GF-D8 (cell line): ENCODE results near the gene ARHGEF37.
"Not testable (repeated sequence)": the region's sequence is repeated elsewhere in the genome, so short reads cannot be mapped to it uniquely, and the experiment has no call there.

Source experiments
- DNase-seq: peaks from one replicate; lab custom pipeline; 2025; lab: John Stamatoyannopoulos, UW

ARHGEF37 gene

DNA sequence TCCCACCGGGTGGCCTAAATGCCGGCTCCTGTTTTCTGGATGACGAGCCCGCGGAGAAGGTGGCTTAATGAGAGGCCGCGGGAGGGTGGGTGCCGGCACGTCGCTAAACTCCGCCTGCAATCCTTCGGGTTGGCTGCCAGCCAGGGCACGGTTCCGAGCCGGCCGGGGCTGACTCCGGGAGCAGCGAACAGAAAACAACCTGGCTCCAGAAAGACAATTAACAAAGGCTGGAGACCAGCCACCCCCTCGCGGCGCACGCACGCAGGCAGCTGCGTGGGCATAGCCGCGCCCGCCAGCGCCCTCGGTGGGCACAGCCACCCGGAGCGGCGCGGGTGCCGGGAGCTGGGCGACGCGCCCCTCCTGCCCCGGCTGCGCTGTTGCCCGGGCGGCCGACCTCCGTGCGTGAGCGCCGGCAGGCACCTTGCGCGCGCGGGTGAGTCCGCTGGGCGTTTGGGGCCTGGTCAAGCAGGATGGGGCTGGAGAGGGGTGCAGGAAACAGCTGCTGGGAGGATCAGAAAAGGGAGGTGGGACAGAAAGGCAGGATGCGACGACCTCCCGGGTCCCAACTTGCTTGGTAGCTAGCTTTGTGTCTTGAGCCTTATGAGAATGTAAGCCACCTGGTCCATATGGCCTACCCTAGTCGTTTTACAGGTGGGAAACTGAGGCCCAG lies at the start of gene ARHGEF37:
Gene ARHGEF37, plus strand, starts transcription at position 307 of the 670 bp plus-strand sequence. CDS start 16,272 bp downstream, outside the sequence.
- DNase-seq: no peak

GRCh38 chr5:149532413-149532812 lies 48.9 kb upstream of the ARHGEF37 start:
- no peak for DNase-seq

- DNase-seq: not testable (repeated sequence)
Observed at GRCh38 chr5:149535787-149536186, 45.5 kb upstream of the ARHGEF37 start.

DNA sequence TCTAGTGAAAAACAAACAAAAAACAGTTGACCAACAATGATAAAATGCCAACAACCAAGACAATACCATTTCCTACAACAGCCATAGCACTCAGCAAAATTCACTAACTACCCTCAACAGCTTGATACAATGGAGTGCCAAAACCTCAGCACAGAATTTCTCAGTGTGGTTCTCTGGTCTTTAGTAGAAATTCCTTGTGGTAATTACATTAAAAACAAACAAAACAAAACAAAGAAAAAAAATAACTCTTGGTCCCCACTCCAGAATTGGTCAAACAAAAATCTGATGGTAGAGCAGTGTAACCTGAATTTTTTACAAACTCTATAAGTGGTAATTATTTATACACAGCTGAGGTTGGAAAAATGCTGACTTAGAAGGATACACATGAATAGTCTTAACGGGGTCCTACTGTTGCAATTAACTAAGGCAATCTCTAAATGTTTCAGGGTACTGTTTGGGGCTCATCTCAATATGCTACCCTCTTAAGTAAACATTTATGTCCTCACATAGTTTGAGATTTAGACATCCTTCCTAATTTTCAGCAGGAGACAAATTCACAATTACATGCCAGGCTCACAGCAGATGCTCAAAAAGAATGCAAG lies 43.8 kb upstream of the ARHGEF37 start:
- DNase-seq: no peak

- DNase-seq: no peak
Observed at GRCh38 chr5:149540089-149540488, 41.2 kb upstream of the ARHGEF37 start.

GRCh38 chr5:149541893-149542292 lies 39.4 kb upstream of the ARHGEF37 start:
- no peak for DNase-seq

DNA sequence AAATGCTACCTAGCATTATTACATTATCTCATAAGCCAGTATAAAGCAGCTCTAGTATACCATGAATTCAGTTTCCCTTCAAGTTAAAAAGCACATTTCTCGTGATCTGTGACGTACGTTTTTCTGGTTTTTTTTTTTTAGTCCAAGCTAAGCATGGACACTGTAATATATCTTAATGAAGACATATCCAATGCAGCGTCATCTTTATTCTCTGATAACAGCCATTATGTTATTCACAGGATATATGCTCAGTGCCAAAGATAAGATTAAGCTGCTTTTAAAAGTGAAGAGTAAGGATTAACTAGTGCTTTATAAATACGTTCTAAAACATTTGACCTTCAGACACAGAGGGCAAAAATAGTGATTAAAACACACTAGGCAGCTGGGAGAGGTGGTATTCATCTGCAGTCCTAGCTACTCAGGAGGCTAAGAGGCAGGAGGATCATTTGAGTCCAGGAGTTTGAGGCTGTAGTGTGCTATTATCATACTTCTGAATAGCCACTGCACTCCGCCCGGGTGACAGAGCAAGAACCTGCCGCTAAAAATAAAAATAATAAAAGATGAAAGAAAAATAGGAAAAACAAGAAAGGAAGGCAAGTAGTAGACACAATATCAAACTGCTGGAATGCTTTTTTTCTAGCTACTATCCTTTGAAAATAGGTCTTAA lies 37.8 kb upstream of the ARHGEF37 start:
- no peak for DNase-seq

- peak; percentile 25 for DNase-seq
Observed at GRCh38 chr5:149544028-149544420, 37.3 kb upstream of the ARHGEF37 start.

DNA sequence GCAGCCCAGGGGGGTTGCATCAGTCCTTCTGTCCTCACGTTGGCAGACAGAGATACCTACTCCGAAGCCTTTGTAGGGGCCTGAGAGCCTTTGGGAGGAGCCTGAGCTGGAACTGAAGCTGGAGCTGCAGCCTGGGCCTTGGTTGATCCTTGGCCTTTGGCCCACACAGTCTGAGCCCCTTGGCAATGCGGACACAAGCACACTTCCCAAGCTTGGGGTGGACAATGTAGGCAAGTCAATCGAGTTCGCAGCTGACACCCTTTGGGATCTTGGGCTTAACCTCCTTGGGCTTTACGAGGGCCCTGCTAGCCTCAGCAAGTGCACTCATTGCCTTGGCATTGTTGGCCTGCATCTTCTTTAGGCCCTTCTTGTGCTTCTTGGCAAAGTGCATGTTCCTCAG lies 36.0 kb upstream of the ARHGEF37 start:
- no peak for DNase-seq

DNA sequence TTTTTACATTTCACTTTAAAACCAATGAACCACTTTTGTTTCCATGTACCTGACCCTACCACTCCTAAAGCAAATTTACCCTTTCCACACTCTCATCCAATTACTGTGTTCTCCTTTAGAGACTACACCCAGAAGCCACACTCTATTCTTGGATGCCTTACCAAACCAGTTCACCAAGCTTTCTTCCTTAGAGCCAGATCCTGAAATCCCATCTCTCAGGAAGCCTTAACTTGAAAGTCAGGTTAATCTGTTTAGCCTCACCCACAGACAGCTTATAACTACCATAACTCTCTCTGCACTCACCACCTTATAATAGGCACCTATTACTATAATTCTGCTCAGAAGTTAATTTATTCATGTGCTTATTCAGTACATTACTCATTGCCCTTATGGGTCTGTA lies 34.3 kb upstream of the ARHGEF37 start:
- no peak for DNase-seq

DNA sequence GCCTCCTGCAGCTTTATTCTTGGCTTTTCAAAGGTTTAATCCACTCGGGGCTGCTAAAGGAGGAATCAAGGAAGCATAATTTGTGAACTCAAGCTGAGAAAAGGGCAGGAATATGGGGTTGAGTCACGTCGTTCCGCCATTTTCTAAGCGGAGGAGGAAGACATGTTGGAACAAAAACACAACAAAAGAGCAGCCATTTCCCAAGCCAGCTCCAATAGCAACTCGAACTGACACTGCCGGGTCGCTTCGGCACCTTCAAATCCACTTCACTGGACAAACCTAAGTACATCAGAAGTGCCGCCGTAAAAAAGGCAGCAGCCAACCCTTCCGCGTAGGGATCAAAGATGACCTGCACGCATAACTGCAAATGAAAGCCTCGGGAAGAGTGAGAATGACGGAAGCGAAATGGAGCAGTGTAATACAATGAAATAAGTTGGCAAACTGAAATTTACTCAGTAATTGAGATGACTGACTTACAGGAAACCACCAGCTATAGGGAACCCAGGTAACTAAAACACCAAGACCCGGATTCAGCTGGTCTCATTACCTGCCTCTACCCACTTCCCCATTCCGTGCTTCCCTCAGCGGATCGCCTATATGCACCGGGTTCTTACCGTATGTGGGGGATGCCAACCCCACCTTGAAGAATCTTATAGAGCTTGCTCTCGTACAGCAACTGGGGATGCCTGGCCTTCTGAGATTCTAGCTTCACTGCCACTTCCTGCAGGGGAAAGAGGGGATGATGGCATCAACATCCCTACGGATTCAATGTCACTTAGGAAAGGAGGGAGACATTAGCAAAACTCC lies 31.6 kb upstream of the ARHGEF37 start:
- no peak for DNase-seq

DNA sequence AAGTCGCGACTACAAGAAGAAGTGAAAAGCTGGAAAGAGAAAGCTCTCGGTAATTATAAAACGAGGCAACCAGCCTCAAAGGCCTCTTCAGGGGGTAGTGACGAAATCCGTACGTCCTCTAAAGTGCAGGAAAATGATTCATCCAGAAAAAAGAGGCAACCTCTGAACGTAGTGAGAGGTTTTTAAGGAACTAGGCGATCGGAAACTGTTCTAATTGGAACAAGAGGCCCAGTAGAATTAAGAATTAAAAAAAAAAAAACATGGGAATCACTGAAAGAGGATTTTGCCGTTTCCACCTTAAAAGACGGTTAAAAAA lies 31.1 kb upstream of the ARHGEF37 start:
- peak; percentile 6 for DNase-seq

- no peak for DNase-seq
Observed at GRCh38 chr5:149550594-149551226, 30.6 kb upstream of the ARHGEF37 start.

- peak; percentile 93 for DNase-seq
Observed at GRCh38 chr5:149551227-149552037, 29.9 kb upstream of the ARHGEF37 start, which contains the start of gene CSNK1A1. TSS of gene CSNK1A1 (minus strand) at chr5:149551439. CDS start at chr5:149550964, 475 bp downstream.

- no peak for DNase-seq
Observed at GRCh38 chr5:149552038-149552494, 29.2 kb upstream of the ARHGEF37 start.

GRCh38 chr5:149552553-149553160 lies 28.6 kb upstream of the ARHGEF37 start:
- no peak for DNase-seq

- no peak for DNase-seq
Observed at GRCh38 chr5:149559706-149560105, 21.6 kb upstream of the ARHGEF37 start.

DNA sequence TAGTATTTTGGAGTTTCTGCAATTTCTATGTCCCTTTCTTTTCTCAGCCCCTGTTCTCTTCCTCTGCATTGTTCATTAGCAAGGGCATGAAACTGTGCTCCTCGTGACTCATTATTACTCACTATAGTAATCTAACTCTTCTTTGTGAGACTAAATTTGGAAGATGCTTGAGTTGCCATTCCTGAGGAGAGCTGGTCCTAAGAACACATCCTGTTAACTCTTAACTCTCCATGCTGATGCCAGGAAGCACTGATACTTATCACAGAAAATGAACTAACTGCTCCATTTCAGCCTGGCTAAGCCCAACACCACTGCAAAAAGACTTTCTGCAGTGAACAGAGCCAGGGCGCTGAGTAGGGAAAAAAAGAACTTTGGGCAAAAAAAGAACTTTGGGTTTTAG lies 19.4 kb upstream of the ARHGEF37 start:
- DNase-seq: no peak

- no peak for DNase-seq
Observed at GRCh38 chr5:149563466-149563865, 17.8 kb upstream of the ARHGEF37 start.

DNA sequence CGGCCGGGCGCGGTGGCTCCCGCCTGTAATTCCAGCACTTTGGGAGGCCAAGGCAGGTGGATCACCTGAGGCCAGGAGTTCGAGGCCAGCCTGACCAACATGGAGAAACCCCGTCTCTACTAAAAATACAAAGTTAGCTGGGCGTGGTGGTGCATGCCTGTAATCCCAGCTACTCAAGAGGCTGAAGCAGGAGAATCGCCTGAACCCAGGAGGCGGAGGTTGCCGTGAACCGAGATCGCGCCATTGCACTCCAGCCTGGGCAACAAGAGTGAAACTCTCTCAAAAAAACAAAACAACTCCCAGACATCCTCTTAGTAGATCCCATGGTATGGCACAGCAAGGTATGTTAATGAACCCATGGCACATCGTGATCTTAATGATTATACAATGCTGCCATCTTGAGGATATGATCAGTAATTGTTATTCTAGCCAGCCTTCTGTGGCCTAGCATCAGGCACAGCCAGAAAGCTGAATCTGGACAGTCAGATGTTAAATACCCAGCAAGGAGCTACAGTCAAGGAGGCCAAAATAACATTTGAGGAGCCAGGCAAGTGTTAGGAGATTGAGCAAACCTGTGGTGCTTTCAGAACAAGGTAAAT lies 16.7 kb upstream of the ARHGEF37 start:
- not testable (repeated sequence) for DNase-seq
